ENCODE data around the gene KCNK16.

DNA sequence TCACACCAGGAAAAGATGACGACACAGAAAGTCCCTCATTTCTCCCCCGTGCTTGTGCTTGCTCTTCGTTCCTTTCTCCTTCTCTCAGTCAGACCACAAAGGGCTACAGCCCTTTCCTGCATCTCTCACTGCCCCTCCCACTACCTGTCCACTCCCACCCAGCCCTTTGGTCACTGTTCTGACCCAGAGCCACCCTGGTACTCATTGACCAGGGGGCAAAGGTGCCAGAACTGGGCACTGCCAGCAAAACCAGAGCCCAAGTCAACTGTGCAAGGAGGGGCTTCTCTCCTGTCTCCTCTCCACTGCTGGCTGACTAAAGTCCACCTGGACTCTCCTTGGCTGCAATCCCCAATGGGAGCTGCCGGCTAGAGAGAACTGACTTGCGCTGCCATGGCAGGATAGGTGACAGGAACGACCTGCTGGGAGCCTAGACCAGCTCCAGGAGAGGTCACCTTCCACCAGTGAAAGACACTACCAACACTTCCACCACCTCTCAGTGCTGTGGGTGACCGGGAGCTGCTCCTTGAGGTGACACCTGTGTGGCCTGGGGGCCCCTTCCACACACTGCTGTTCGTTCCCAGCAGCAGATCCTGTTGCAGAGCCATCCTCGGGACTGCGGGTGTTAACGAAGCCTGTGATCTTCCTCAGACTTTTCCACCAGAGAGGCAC is 41.1 kb downstream of the KCNK16 start:
- TF ChIP-seq, protein P1, sequence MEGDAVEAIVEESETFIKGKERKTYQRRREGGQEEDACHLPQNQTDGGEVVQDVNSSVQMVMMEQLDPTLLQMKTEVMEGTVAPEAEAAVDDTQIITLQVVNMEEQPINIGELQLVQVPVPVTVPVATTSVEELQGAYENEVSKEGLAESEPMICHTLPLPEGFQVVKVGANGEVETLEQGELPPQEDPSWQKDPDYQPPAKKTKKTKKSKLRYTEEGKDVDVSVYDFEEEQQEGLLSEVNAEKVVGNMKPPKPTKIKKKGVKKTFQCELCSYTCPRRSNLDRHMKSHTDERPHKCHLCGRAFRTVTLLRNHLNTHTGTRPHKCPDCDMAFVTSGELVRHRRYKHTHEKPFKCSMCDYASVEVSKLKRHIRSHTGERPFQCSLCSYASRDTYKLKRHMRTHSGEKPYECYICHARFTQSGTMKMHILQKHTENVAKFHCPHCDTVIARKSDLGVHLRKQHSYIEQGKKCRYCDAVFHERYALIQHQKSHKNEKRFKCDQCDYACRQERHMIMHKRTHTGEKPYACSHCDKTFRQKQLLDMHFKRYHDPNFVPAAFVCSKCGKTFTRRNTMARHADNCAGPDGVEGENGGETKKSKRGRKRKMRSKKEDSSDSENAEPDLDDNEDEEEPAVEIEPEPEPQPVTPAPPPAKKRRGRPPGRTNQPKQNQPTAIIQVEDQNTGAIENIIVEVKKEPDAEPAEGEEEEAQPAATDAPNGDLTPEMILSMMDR (IDR thresholded peaks at IDR 0.05): no peak
- no peak for TF ChIP-seq POLR2A (IDR thresholded peaks at IDR 0.05)

All from lower leg skin (tissue), 3 donors.